Measurements from ENCODE around the gene ELOVL1.

- TF ChIP-seq POLR2AphosphoS5 (IDR thresholded peaks at IDR 0.05): no peak
- TF ChIP-seq CTCF (IDR thresholded peaks at IDR 0.05): no peak
Observed at GRCh38 chr1:43398227-43398626, 30.4 kb upstream of the ELOVL1 start.

Measured in gastroesophageal sphincter (tissue), 3 donors.